GM12873 (cell line): ENCODE measurements around the gene CRYBB1.

ENCODE experiments used
- TF ChIP-seq, protein P1 (sequence below): IDR thresholded peaks from 2 replicates; pipeline ENCODE4 v1.5.1; 2012; ENCODE audit warnings: low read depth, mild to moderate bottlenecking, moderate library complexity, low read length, control low read depth; ENCODE audit not compliant: insufficient read depth; ENCODE audit errors: missing control alignments

The CRYBB1 gene

GRCh38 chr22:26617271-26618199 lies at the start of gene CRYBB1:
CRYBB1 (minus strand) TSS chr22:26618027; CDS start chr22:26616319, 1,708 bp downstream.
- TF ChIP-seq, protein P1, sequence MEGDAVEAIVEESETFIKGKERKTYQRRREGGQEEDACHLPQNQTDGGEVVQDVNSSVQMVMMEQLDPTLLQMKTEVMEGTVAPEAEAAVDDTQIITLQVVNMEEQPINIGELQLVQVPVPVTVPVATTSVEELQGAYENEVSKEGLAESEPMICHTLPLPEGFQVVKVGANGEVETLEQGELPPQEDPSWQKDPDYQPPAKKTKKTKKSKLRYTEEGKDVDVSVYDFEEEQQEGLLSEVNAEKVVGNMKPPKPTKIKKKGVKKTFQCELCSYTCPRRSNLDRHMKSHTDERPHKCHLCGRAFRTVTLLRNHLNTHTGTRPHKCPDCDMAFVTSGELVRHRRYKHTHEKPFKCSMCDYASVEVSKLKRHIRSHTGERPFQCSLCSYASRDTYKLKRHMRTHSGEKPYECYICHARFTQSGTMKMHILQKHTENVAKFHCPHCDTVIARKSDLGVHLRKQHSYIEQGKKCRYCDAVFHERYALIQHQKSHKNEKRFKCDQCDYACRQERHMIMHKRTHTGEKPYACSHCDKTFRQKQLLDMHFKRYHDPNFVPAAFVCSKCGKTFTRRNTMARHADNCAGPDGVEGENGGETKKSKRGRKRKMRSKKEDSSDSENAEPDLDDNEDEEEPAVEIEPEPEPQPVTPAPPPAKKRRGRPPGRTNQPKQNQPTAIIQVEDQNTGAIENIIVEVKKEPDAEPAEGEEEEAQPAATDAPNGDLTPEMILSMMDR = no peak

- TF ChIP-seq, protein P1 = no peak
Observed at GRCh38 chr22:26667140-26667539, 49.3 kb upstream of the CRYBB1 start.

- TF ChIP-seq, protein P1 = no peak
Observed at GRCh38 chr22:26665813-26666231, 48.0 kb upstream of the CRYBB1 start.

GRCh38 chr22:26663374-26663923 lies 45.6 kb upstream of the CRYBB1 start:
- TF ChIP-seq, protein P1 = no peak

DNA sequence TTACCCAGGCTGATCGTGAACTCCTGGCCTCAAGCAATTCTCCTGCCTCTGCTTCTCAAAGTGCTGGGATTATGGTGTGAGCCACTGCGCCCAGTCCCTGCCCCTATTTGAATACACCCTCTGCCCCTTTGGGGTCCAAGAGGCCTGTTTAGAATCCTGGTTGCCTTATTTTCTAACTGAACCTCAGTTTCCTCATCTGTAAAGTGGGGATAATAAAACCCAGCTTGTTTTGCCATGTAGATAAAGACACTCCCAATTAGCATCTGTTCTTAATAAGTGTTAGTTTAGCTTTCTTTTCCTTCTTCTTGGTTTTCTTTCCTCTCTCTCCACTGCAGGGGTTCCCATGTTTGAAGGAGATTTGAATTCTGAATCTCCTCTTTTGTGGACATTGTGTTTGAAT lies 44.3 kb upstream of the CRYBB1 start:
- TF ChIP-seq, protein P1 = no peak

DNA sequence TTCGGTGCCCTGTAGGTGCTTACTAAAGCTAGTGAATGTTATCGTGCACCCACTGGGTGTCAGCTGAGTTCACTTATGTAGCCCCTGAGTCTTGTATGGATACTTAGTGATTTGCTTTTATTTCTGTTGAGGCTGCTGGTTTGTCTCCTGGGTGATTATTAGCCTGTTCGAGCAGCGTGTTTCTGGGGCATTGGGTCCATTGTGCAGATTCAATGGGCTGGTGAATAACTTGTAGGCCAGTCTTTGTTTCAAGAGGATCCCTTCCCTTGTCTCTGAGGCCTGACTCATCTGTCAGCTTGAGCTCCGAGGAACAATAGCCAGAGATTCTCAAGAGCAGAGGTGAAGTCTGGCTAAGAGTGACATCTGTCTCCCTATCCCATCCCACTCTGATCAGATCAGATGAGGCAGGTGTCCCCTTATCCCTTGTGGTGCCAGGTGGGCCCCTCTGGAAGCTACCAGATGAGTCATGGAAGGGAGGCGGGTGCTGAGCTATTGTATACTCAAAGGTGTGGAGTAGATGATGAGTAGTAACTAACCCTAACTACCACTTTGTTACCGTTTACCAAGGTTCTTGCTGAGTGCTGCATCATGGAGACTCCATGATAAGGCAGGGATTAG lies 43.2 kb upstream of the CRYBB1 start:
- TF ChIP-seq, protein P1 = no peak

- TF ChIP-seq, protein P1 = no peak
Observed at GRCh38 chr22:26660356-26660755, 42.5 kb upstream of the CRYBB1 start.
